ENCODE data around the gene VPREB1. TPM values are rescaled to one million over a fixed set of nuclear protein-coding genes. Genes with fewer than 3 reads are reported as not detected.

VPREB1 gene
- total RNA-seq, 2 experiments from 2014 or later: not detected

DNA sequence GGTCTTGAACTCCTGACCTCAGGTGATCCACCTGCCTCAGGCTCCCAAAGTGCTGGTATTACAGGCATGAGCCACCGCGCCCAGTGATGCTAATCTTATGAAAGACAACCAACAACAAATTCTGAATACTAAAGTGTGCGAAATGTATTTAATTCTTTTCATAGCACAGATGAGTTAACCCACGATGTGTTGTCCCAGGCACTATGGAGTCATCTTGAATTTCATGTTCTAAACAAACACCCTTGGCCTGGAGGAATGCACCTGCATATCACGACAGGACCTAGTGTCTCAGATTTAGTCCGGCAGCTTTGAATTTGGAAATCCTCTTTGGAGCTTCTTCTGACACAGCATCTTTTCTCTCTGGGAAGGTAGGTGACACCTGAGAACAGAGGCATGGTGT, 16.2 kb upstream of the VPREB1 start:
- no peaks in the 10 kb centered on the region for H3K4me1 Mint-ChIP-seq
- H3K27me3 Mint-ChIP-seq: peaks cover 3% of the 10 kb centered on the region
- H3K9me3 Mint-ChIP-seq: no peaks in the 10 kb centered on the region
- no peak for DNase-seq
- no peaks in the 10 kb centered on the region for H3K36me3 Mint-ChIP-seq
- H3K27ac Mint-ChIP-seq: no peak overlapping the region
- H3K4me3 Mint-ChIP-seq: no peak overlapping the region

GRCh38 chr22:22228921-22229320, 15.7 kb upstream of the VPREB1 start:
- peaks cover 3% of the 10 kb centered on the region for H3K27me3 Mint-ChIP-seq
- DNase-seq: no peak
- H3K4me3 Mint-ChIP-seq: no peak overlapping the region
- no peak overlapping the region for H3K27ac Mint-ChIP-seq
- no peaks in the 10 kb centered on the region for H3K36me3 Mint-ChIP-seq
- no peaks in the 10 kb centered on the region for H3K4me1 Mint-ChIP-seq
- H3K9me3 Mint-ChIP-seq: no peaks in the 10 kb centered on the region

DNA sequence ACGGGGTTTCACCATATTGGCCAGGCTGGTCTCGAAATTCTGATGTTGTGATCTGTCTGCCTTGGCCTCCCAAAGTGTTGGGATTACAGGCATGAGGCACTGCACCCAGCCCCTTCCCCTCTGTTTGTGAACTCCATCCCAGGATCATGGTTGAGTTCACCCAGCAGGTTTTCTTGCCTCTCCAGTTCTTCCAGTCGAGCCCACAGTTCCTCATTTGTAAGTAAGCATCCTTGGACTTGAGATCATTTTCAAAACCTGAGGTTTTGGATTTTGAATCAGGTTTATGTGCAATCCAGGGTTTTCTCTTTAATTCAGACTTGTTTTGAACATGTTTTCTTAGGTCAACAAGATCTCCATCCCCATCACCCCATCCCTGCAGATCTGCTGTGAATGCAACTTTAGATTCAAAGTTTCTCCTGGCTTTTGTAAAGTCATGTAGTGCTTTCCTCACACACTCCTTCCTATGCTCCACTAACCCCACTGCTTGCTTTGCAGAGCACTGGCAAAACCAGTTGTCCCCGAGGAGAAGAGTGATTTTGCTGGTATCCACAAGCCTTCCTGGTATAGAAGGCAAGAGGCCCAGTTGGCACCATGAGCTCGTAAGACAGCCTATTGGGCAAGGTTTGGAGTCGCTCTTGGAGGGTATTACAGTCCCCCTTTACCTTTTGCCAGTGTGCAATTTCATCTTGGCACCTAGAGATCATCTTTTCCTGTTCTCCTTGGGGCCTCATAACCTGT, 14.7 kb upstream of the VPREB1 start:
- H3K4me3 Mint-ChIP-seq: no peak overlapping the region
- H3K4me1 Mint-ChIP-seq: no peaks in the 10 kb centered on the region
- H3K9me3 Mint-ChIP-seq: no peaks in the 10 kb centered on the region
- no peak overlapping the region for H3K27ac Mint-ChIP-seq
- H3K27me3 Mint-ChIP-seq: peaks cover 3% of the 10 kb centered on the region
- no peaks in the 10 kb centered on the region for H3K36me3 Mint-ChIP-seq
- no peak for DNase-seq

DNA sequence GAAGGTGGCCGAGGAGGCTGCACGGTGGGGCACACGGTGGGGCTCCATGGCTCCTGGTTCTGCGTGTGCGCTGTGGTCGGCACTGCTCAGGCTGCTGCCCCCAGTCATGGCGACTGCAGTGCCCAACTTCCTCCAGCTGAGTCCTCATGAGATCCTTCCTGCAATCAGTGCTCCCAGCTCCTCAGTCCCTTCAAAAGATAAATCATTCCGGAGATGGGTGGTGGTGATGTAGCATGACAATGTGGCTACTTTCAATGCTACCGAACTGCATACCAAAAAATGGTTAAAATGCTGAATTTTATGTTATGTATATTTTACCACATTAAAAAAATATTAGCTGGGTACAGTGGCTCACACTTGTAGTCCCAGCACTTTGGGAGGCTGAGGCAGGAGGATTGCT, 14.1 kb upstream of the VPREB1 start:
- DNase-seq: no peak
- H3K4me1 Mint-ChIP-seq: peaks cover 2% of the 10 kb centered on the region
- peaks cover 3% of the 10 kb centered on the region for H3K27me3 Mint-ChIP-seq
- no peak overlapping the region for H3K4me3 Mint-ChIP-seq
- H3K27ac Mint-ChIP-seq: no peak overlapping the region
- H3K36me3 Mint-ChIP-seq: no peaks in the 10 kb centered on the region
- no peaks in the 10 kb centered on the region for H3K9me3 Mint-ChIP-seq

DNA sequence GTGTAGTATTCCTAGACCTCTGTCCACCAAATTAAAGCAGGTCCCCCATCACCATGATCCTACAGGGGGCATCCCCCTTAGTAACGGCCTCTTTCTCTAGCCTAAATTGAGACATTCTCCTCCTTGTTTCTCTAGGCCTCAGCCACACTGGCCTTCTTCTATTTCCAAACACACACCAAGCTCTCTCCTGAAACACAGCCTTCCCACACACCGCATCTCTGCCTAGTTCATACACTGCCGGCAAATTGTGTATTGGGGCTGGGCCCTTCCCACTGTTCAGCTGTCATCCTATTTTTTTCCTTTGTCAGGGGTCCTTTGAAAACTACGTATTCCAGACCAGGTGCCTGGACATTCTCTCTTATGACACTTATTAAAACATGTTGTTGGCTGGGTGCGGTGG, 11.5 kb upstream of the VPREB1 start:
- Mint-ChIP-seq H3K36me3 (no peaks in the 10 kb centered on the region), H3K9me3 (no peaks in the 10 kb centered on the region), H3K4me1 (peaks cover 3% of the 10 kb centered on the region), H3K27me3 (peaks cover 3% of the 10 kb centered on the region), H3K4me3 (no peak overlapping the region), H3K27ac (no peak overlapping the region)
- no peak for DNase-seq

GRCh38 chr22:22235558-22235957, 9.0 kb upstream of the VPREB1 start:
- peak; percentile 40 for DNase-seq
- Mint-ChIP-seq H3K36me3 (no peaks in the 10 kb centered on the region), H3K4me3 (no peak overlapping the region), H3K4me1 (peaks cover 3% of the 10 kb centered on the region), H3K27me3 (peaks cover 7% of the 10 kb centered on the region), H3K27ac (no peak overlapping the region), H3K9me3 (no peaks in the 10 kb centered on the region)

DNA sequence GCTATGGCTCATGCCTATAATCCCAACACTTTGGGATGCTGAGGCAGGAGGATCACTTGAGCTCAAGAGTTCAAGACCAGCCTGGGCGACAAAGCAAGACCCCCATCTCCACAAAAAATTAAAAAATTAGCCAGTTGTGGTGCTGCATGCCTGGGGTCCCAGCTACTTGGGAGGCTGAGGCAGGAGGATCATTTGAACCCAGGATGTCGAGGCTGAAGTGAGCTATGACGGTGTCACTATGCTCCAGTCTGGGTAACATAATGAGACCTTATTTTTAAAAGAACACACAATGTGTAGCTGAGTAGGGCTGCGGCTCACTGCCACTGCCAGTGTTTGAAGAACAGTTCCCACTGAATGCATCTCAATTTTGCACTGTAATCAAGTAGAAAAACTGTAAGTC, 7.1 kb upstream of the VPREB1 start:
- peaks cover 3% of the 10 kb centered on the region for H3K4me1 Mint-ChIP-seq
- no peak overlapping the region for H3K4me3 Mint-ChIP-seq
- H3K9me3 Mint-ChIP-seq: no peaks in the 10 kb centered on the region
- no peaks in the 10 kb centered on the region for H3K36me3 Mint-ChIP-seq
- no peak for DNase-seq
- no peak overlapping the region for H3K27ac Mint-ChIP-seq
- peaks cover 12% of the 10 kb centered on the region for H3K27me3 Mint-ChIP-seq

DNA sequence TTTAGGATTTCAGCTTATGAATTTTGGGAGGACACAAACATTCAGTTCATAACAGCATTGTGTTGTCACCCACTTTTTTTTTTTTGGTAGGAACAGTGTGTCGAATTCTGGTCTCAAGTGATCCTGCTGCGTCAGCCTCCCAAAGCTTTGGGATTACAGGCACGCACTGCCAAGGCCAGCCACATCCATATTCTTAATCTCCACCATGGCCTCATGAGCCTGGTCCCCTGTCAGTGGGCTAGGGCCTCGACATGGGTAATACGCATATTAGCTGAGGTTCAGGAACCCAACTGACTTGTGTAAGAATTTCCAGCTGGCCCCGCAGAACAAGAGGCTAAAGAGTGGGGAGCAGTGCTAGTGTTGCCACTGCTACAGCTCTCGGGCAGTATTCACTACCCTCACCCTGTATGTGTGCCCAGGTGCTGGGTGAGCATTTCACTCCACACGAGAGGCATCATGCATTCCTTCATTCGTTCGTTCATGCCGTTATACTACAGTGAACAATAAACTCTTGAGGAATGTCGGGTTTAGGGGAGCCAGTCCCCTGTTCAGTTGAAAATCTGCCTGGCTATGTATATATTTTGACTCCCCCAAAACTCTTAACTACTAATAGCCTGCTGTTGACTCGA, 5.2 kb upstream of the VPREB1 start:
- Mint-ChIP-seq H3K36me3 (no peaks in the 10 kb centered on the region), H3K4me1 (peaks cover 6% of the 10 kb centered on the region), H3K9me3 (no peaks in the 10 kb centered on the region), H3K27ac (no peak overlapping the region), H3K27me3 (peaks cover 16% of the 10 kb centered on the region), H3K4me3 (no peak overlapping the region)
- DNase-seq: no peak

GRCh38 chr22:22241554-22241898, 3.1 kb upstream of the VPREB1 start:
- Mint-ChIP-seq H3K4me1 (peaks cover 3% of the 10 kb centered on the region), H3K36me3 (no peaks in the 10 kb centered on the region), H3K4me3 (no peak overlapping the region), H3K9me3 (no peaks in the 10 kb centered on the region), H3K27me3 (peaks cover 16% of the 10 kb centered on the region), H3K27ac (no peak overlapping the region)
- DNase-seq: no peak

DNA sequence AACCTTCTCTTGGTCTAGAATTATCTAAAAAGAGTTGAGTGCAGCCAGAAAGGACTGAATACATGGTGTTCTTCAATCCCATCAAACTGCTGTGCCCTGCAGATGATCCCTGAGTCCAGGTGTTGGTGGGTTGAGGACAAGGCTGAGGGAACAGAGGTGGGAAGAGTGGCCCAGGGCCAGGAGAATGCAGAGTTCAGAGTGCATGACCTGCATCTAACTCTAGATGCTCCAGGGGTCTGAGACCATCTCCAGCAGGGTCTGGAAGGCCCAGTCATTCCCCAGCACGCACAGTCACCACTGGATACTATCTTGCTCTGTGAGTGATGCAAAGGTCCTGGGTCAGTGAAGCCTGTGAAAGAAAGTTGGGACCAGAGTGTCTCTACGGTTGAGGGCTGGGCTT, 2.1 kb upstream of the VPREB1 start:
- no peak overlapping the region for H3K27ac Mint-ChIP-seq
- peaks cover 3% of the 10 kb centered on the region for H3K4me1 Mint-ChIP-seq
- no peaks in the 10 kb centered on the region for H3K36me3 Mint-ChIP-seq
- peaks cover 16% of the 10 kb centered on the region for H3K27me3 Mint-ChIP-seq
- no peak overlapping the region for H3K4me3 Mint-ChIP-seq
- DNase-seq: no peak
- no peaks in the 10 kb centered on the region for H3K9me3 Mint-ChIP-seq

DNA sequence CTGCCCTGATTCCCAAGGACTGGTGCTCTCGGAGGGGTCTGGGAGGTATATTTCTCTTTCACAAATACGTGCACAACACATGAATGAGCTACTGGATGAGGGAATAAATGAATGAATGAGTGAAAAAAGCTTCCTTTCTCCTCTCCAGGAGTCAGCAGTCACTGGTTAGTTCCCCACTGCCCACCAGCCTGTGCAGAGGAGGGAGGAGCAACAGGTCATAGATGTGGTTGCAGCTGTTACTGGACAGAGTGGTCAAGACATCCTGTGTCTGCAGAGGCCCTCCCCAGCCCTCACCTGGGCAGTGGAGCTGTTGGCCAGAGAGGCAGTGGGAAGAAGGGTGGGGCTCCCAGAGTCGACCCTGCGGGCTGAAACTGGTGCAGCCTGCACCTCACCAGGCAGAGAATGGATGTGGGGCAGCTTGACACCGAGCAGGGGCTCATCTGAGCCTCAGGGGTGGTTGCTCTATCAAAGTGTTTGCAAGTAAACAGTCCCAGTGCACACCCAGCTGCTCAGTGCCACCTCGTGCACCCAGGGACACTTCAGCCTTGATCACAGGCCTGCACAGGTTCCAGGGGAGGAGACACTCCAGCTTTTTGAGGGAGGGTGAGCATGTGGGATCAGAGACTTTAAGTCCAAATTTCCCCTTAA, 1.4 kb upstream of the VPREB1 start:
- Mint-ChIP-seq H3K4me3 (no peak overlapping the region), H3K36me3 (no peaks in the 10 kb centered on the region), H3K4me1 (peaks cover 4% of the 10 kb centered on the region), H3K9me3 (no peaks in the 10 kb centered on the region), H3K27ac (no peak overlapping the region), H3K27me3 (peaks cover 16% of the 10 kb centered on the region)
- DNase-seq: no peak

- Mint-ChIP-seq H3K36me3 (no peaks in the 10 kb centered on the region), H3K27ac (no peak overlapping the region), H3K27me3 (peaks cover 10% of the 10 kb centered on the region), H3K4me1 (peaks cover 14% of the 10 kb centered on the region), H3K9me3 (no peaks in the 10 kb centered on the region), H3K4me3 (no peak overlapping the region)
- no peak for DNase-seq
Measured at GRCh38 chr22:22245256-22245909, 797 bp downstream of the VPREB1 start.

DNA sequence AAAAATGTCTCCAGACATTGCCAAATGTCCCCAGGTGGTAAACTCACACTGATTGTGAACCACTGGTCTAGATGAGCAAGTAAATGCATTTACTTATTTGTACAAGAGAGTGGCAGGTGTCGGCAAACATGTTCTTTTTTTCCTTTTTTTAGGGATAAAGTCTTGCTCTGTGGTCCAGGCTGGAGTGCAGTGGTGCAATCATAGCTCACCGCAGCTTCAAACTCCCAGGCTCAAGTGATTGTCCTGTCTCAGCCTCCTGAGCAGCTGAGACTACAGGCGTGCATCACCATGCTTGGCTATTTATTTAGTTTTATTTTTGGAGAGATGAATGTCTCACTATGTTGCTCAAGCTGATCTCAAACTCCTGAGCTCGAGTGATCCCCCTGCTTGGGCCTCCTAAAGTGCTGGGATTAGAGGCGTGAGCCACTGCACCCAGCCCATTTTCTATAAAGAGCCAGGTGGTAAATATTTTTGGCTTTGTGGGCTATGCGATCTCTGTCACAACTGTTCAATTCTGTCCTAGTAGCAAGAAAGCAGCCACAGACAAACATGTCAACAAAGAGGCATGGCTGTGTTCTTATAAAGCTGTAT, 1.4 kb downstream of the VPREB1 start:
- Mint-ChIP-seq H3K27ac (no peak overlapping the region), H3K4me1 (peaks cover 14% of the 10 kb centered on the region), H3K4me3 (no peak overlapping the region), H3K27me3 (peaks cover 9% of the 10 kb centered on the region), H3K36me3 (no peaks in the 10 kb centered on the region), H3K9me3 (no peaks in the 10 kb centered on the region)
- DNase-seq: no peak

DNA sequence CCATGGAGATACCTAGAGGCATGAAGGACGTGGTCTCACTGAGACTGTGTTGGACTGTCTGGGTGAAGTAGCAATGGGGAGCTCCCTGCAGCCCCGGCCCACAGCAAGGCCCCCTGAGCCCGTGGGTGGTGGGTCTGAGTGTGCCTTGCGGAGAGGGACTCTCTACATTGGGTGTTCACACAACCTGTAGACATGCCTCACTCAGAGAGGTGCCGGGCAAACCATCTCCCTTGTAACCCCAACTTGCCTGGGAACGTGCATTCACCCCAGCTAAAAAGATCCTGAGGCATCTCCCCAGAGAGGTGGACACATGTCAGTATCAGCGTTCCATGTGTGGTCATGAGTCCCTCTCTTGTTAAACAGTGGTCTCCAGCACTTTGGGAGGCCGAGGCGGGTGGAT, 2.1 kb downstream of the VPREB1 start:
- DNase-seq: no peak
- Mint-ChIP-seq H3K9me3 (no peaks in the 10 kb centered on the region), H3K4me3 (no peak overlapping the region), H3K36me3 (no peaks in the 10 kb centered on the region), H3K27me3 (peaks cover 5% of the 10 kb centered on the region), H3K27ac (no peak overlapping the region), H3K4me1 (peaks cover 14% of the 10 kb centered on the region)

DNA sequence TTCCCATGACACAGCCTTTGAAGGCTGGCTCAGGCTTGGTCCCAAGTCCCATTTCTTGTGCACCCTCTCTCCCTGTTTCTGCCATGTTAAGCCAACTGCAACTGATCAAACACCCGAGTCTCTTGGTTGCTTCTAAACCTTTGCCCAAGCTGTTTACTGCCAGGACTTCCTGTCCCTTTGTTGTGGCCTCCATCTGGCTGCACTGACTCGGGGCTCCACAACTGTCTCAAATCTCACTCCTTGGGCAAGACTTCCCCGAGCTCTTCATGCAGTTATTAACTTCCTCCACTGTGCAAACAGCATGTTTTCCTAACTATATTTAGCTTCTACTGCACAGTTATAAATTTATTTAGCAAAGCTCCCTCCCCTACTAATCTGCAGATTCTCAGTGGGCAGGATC, 4.3 kb downstream of the VPREB1 start:
- Mint-ChIP-seq H3K36me3 (no peaks in the 10 kb centered on the region), H3K27me3 (peaks cover 4% of the 10 kb centered on the region), H3K9me3 (no peaks in the 10 kb centered on the region), H3K4me3 (no peak overlapping the region), H3K4me1 (peaks cover 14% of the 10 kb centered on the region), H3K27ac (no peak overlapping the region)
- no peak for DNase-seq
